CD4-positive, CD25-positive, alpha-beta regulatory T cell (primary cell): ENCODE data around the gene TECRL. TPM values are rescaled to one million over a fixed set of nuclear protein-coding genes. Genes with fewer than 3 reads are reported as not detected.

ENCODE experiments used
- ATAC-seq, 2 donors: fragments of 150-1000 bp; cut with Tn5 transposase; one replicate each; pipeline ENCODE4 v1.10.0; 2021; ENCODE audit warnings: low read depth in 2 of 2, moderate number of reproducible peaks in 2 of 2, moderate library complexity in 1 of 2
- DNase-seq, 3 donors: peaks; one replicate each; pipeline versions ENCODE4 v3.0.0 to v3.0.0-alpha.2; 2012 to 2022; ENCODE audit warnings: mixed read lengths in 1 of 3
- H3K27ac ChIP-seq: one replicate; pipeline ENCODE4 v1.7.0; 2013; ENCODE audit warnings: mild to moderate bottlenecking, low read length; ENCODE audit not compliant: insufficient read depth, poor library complexity, severe bottlenecking
- H3K27me3 ChIP-seq: one replicate; pipeline ENCODE4 v1.7.0; 2013; ENCODE audit warnings: low read length; ENCODE audit not compliant: control insufficient read depth, insufficient read depth
- H3K36me3 ChIP-seq: one replicate; pipeline ENCODE4 v1.7.0; 2013; ENCODE audit warnings: mild to moderate bottlenecking, low read length, moderate library complexity; ENCODE audit not compliant: control insufficient read depth, insufficient read depth
- H3K4me1 ChIP-seq: 2 replicates; pipeline ENCODE4 v1.7.0; 2013; ENCODE audit warnings: mild to moderate bottlenecking, low read length; ENCODE audit not compliant: insufficient read depth, control insufficient read depth, poor library complexity, severe bottlenecking
- H3K4me3 ChIP-seq: one replicate; pipeline ENCODE4 v1.7.0; 2013; ENCODE audit warnings: low read depth, mild to moderate bottlenecking, low read length, moderate library complexity
- H3K9me3 ChIP-seq, 2 experiments: 1 replicate in 1 of 2; 2 replicates in 1 of 2; pipeline ENCODE4 v1.7.0; 2013; ENCODE audit warnings: low read length in 2 of 2, mild to moderate bottlenecking in 1 of 2, moderate library complexity in 1 of 2; ENCODE audit not compliant: control insufficient read depth in 2 of 2
- H3K27ac Mint-ChIP-seq, 3 donors: one replicate each; pipeline ENCODE4 v1.8.0; 2020 to 2022; ENCODE audit warnings: mild to moderate bottlenecking in 3 of 3, mixed read lengths in 3 of 3, moderate library complexity in 2 of 3
- H3K27me3 Mint-ChIP-seq: one replicate; pipeline ENCODE4 v1.8.0; 2022; ENCODE audit warnings: mild to moderate bottlenecking, mixed read lengths
- H3K36me3 Mint-ChIP-seq: one replicate; pipeline ENCODE4 v1.8.0; 2020; ENCODE audit warnings: mixed read lengths
- H3K4me1 Mint-ChIP-seq, 4 donors: one replicate each; pipeline ENCODE4 v1.8.0; 2020 to 2022; ENCODE audit warnings: mixed read lengths in 4 of 4, mild to moderate bottlenecking in 1 of 4
- H3K4me3 Mint-ChIP-seq, 4 donors: one replicate each; pipeline ENCODE4 v1.8.0; 2020 to 2022; ENCODE audit warnings: mild to moderate bottlenecking in 4 of 4, mixed read lengths in 4 of 4, moderate library complexity in 3 of 4
- H3K9me3 Mint-ChIP-seq, 7 donors: one replicate each; pipeline ENCODE4 v1.8.0; 2020 to 2022; ENCODE audit warnings: mixed read lengths in 7 of 7, mild to moderate bottlenecking in 3 of 7, moderate library complexity in 2 of 7
- polyA plus RNA-seq, 4 donors: library from polyadenylated mRNA; unstranded; fragments of 300-500 nt; fragmentation: Illumina TruSeq; gene quantifications; one replicate each; pipeline ENCODE4 v1.2.3, GENCODE V29; 2021
- total RNA-seq: library from RNA; stranded (reverse); gene quantifications from one replicate; pipeline ENCODE4 v1.2.3, GENCODE V29; 2022

Gene TECRL
- total and polyA plus RNA-seq, 5 donors from 2014 or later = not detected

DNA sequence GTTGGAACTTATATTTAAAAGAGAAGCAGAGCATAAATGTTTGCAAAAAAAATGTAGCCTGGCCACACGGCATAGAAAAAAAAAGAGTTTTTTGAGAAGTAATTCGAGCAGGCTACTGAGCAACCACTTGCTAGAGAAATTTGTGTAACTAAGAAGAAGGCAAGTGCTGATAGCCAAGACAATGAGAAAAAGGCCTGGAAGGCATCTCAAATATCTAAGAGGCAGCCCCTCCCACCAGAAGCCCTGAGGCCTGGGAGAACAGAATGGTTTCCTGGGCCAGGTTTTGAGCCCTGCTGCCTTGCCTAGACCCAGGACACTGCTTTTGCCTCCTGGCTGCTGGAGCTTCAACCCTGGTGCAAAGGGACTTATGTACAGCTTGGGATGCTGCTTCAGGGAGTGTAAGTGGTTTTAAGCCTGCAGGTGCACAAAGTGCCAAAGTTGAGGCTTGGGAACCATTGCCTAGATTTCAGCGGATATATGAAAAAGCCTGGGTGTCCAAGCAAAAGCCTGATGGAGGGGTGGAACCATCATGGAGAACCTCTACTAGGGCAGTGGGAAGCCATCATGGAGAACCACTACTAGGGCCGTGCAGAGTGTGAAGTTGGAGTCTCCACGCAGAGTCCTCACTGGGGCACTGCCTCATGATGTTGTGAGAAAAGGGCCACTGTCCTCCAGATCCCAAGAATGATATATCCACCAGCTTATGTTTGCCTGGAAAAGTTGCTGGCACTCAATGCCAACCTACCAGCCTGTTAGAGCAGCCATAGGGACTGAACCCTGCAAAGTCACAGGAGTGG is 9.7 kb downstream of the TECRL start:
- Mint-ChIP-seq H3K4me1 (no peaks in the 10 kb centered on the region), H3K27ac (no peak overlapping the region), H3K4me3 (no peak overlapping the region), H3K27me3 (no peaks in the 10 kb centered on the region), H3K36me3 (no peaks in the 10 kb centered on the region), H3K9me3 (peaks cover 4 to 34% (median 7%) of the 10 kb centered on the region in 7 donors)
- no peak overlapping the region for H3K4me3 ChIP-seq
- H3K9me3 ChIP-seq = peaks cover 0 to 7% of the 10 kb centered on the region in 2 experiments
- no peaks in the 10 kb centered on the region for H3K27me3 ChIP-seq
- H3K36me3 ChIP-seq = no peaks in the 10 kb centered on the region
- H3K4me1 ChIP-seq = peaks cover 3% of the 10 kb centered on the region
- DNase-seq = no peak
- no peak for ATAC-seq
- H3K27ac ChIP-seq = no peak overlapping the region

GRCh38 chr4:64394469-64394868 is 14.8 kb downstream of the TECRL start:
- Mint-ChIP-seq H3K4me1 (no peaks in the 10 kb centered on the region), H3K27me3 (no peaks in the 10 kb centered on the region), H3K4me3 (no peak overlapping the region), H3K36me3 (no peaks in the 10 kb centered on the region), H3K9me3 (peaks cover 0 to 23% (median 6%) of the 10 kb centered on the region in 7 donors), H3K27ac (no peak overlapping the region)
- no peaks in the 10 kb centered on the region for H3K9me3 ChIP-seq
- no peaks in the 10 kb centered on the region for H3K36me3 ChIP-seq
- peaks cover 3% of the 10 kb centered on the region for H3K4me1 ChIP-seq
- no peak overlapping the region for H3K4me3 ChIP-seq
- DNase-seq = no peak
- H3K27ac ChIP-seq = no peak overlapping the region
- no peak for ATAC-seq
- no peaks in the 10 kb centered on the region for H3K27me3 ChIP-seq

DNA sequence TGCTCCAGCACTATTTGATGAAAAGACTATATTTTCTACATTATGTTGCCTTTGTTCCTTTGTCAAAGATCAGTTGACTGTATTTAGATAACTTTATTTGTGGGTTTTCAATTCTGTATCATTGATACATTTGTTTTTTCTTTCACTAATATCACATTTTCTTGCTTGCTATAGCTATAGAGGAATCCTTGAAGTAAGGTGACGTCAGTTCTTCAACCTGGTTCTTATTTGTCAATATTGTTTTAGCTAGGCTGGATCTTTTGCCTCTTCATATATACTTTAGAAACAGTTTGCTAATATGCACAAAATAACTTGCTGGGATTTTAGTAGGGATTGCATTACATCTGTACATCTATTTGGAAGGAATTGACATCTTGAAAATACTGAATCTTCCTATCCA is 21.0 kb downstream of the TECRL start:
- Mint-ChIP-seq H3K4me3 (no peak overlapping the region), H3K27me3 (no peaks in the 10 kb centered on the region), H3K27ac (no peak overlapping the region), H3K36me3 (no peaks in the 10 kb centered on the region), H3K4me1 (no peaks in the 10 kb centered on the region), H3K9me3 (peaks cover 0 to 10% (median 3%) of the 10 kb centered on the region in 7 donors)
- Histone ChIP-seq H3K4me1 (no peaks in the 10 kb centered on the region), H3K36me3 (no peaks in the 10 kb centered on the region), H3K4me3 (no peak overlapping the region), H3K27ac (no peak overlapping the region), H3K27me3 (no peaks in the 10 kb centered on the region), H3K9me3 (peaks cover 0 to 21% of the 10 kb centered on the region in 2 experiments)
- ATAC-seq (no peak), DNase-seq (no peak)

- Mint-ChIP-seq H3K27me3 (no peaks in the 10 kb centered on the region), H3K36me3 (no peaks in the 10 kb centered on the region), H3K9me3 (peaks cover 0 to 18% (median 4%) of the 10 kb centered on the region in 7 donors), H3K27ac (no peak overlapping the region), H3K4me3 (no peak overlapping the region), H3K4me1 (no peaks in the 10 kb centered on the region)
- Histone ChIP-seq H3K9me3 (peaks cover 0 to 21% of the 10 kb centered on the region in 2 experiments), H3K27ac (no peak overlapping the region), H3K36me3 (no peaks in the 10 kb centered on the region), H3K27me3 (no peaks in the 10 kb centered on the region), H3K4me3 (no peak overlapping the region), H3K4me1 (no peaks in the 10 kb centered on the region)
- ATAC-seq (no peak), DNase-seq (no peak)
These were observed 24.0 kb downstream of the TECRL start for GRCh38 chr4:64385220-64385619.

- DNase-seq (no peak), ATAC-seq (peak in 1 of 2 donors; percentile 11)
- no peaks in the 10 kb centered on the region for H3K4me1 Mint-ChIP-seq
- Histone ChIP-seq H3K9me3 (peaks cover 0 to 21% of the 10 kb centered on the region in 2 experiments), H3K4me1 (no peaks in the 10 kb centered on the region), H3K36me3 (no peaks in the 10 kb centered on the region), H3K27me3 (no peaks in the 10 kb centered on the region), H3K27ac (no peak overlapping the region), H3K4me3 (no peak overlapping the region)
- H3K4me3 Mint-ChIP-seq = no peak overlapping the region
- H3K27me3 Mint-ChIP-seq = no peaks in the 10 kb centered on the region
- H3K9me3 Mint-ChIP-seq = peaks cover 0 to 19% (median 5%) of the 10 kb centered on the region in 7 donors
- H3K36me3 Mint-ChIP-seq = no peaks in the 10 kb centered on the region
- H3K27ac Mint-ChIP-seq = no peak overlapping the region
These were observed 24.7 kb downstream of the TECRL start for GRCh38 chr4:64384237-64385203.

- ATAC-seq = no peak
- H3K9me3 Mint-ChIP-seq = peaks cover 0 to 30% (median 4%) of the 10 kb centered on the region in 7 donors
- H3K27me3 Mint-ChIP-seq = no peaks in the 10 kb centered on the region
These were observed 40.5 kb downstream of the TECRL start for GRCh38 chr4:64368741-64369140.

DNA sequence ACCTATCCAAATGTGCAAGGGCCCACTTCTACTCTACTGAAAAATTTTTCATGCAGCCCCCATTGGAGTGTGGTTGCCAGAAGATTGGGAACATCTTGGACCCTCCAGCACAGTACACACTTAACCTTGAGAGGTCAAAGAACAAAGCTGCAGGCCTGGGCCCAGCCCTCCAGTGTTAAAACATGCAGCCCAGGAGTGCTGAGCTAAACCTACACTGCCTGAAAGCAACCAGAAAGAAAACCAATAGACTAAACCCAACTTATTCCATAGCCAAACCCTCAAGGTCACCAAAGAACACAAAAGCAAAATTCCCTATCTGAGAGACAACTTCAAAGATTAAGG is 47.9 kb downstream of the TECRL start:
- Histone ChIP-seq H3K4me3 (no peak overlapping the region), H3K27me3 (no peaks in the 10 kb centered on the region), H3K36me3 (no peaks in the 10 kb centered on the region), H3K27ac (no peak overlapping the region), H3K9me3 (peaks cover 3 to 8% of the 10 kb centered on the region in 2 experiments), H3K4me1 (no peaks in the 10 kb centered on the region)
- no peak overlapping the region for H3K27ac Mint-ChIP-seq
- H3K4me1 Mint-ChIP-seq = no peaks in the 10 kb centered on the region
- H3K9me3 Mint-ChIP-seq = peaks cover 0 to 26% (median 4%) of the 10 kb centered on the region in 7 donors
- ATAC-seq (no peak), DNase-seq (no peak)
- no peaks in the 10 kb centered on the region for H3K36me3 Mint-ChIP-seq
- H3K4me3 Mint-ChIP-seq = no peak overlapping the region
- H3K27me3 Mint-ChIP-seq = no peaks in the 10 kb centered on the region

More at GRCh38 chr4:64368741-64369140, 40.5 kb downstream of the TECRL start:
- no peaks in the 10 kb centered on the region for H3K36me3 ChIP-seq
- H3K9me3 ChIP-seq = peaks cover 0 to 3% of the 10 kb centered on the region in 2 experiments
- Mint-ChIP-seq H3K4me1 (no peaks in the 10 kb centered on the region), H3K27ac (no peak overlapping the region), H3K4me3 (no peak overlapping the region), H3K36me3 (no peaks in the 10 kb centered on the region)
- no peak overlapping the region for H3K4me3 ChIP-seq
- no peaks in the 10 kb centered on the region for H3K27me3 ChIP-seq
- H3K27ac ChIP-seq = no peak overlapping the region
- DNase-seq = no peak
- no peaks in the 10 kb centered on the region for H3K4me1 ChIP-seq
